SK-N-SH (cell line): ENCODE results near the gene NTMT1. TPM values are rescaled to one million over a fixed set of nuclear protein-coding genes. Genes with fewer than 3 reads are reported as not detected.

Experiments used
- CTCF ChIA-PET: fragments of 300-600, 350-600 bp; formaldehyde crosslinking; extraction: SDS; loops from one replicate; lab custom pipeline; 2021; lab: Yijun Ruan, JAX
- POLR2A ChIA-PET: fragments of 350-600 bp; sonication (Branson Sonifier 250); formaldehyde crosslinking; extraction: SDS; loops from one replicate; lab custom pipeline; 2020; ENCODE audit warnings: antibody characterized with exemption, inconsistent platforms; lab: Yijun Ruan, JAX
- DNase-seq: peaks from one replicate; pipeline ENCODE4 v3.0.0; 2012
- H2AFZ ChIP-seq: fragments of 200-600 bp; sonication (generic); 2 replicates; pipeline ENCODE4 v1.8.1; 2016; ENCODE audit warnings: antibody characterized with exemption, mild to moderate bottlenecking, low read depth
- H3F3A ChIP-seq: fragments of 200-600 bp; sonication (generic); replicated peaks from 2 replicates; pipeline ENCODE3; 2016; ENCODE audit warnings: antibody characterized with exemption, mild to moderate bottlenecking; ENCODE audit not compliant: insufficient read depth
- H3K27ac ChIP-seq, 2 experiments: fragments of 200-500 bp in 1 of 2; fragments of 200-600 bp in 1 of 2; sonication (Bioruptor generic) in 1 of 2; sonication (generic), shearing (Covaris generic) in 1 of 2; 2 replicates each; pipeline versions ENCODE4 v1.5.1 to v1.6.1; 2014 to 2016; ENCODE audit warnings: low read depth in 2 of 2, inconsistent platforms in 1 of 2, low read length in 1 of 2, mild to moderate bottlenecking in 1 of 2, mixed read lengths in 1 of 2
- H3K27me3 ChIP-seq: fragments of 200-600 bp; sonication (generic), shearing (Covaris generic); 2 replicates; pipeline ENCODE4 v1.6.1; 2016; ENCODE audit warnings: mixed run types; ENCODE audit not compliant: insufficient read depth
- H3K36me3 ChIP-seq, 2 experiments: fragments of 200-500 bp in 1 of 2; fragments of 200-600 bp in 1 of 2; sonication (Bioruptor generic) in 1 of 2; sonication (generic) in 1 of 2; replicated peaks in 1 of 2; 2 replicates each; pipeline versions ENCODE3 to v1.5.1; 2014 to 2016; ENCODE audit warnings: low read length in 1 of 2, mild to moderate bottlenecking in 1 of 2; ENCODE audit not compliant: insufficient read depth in 2 of 2, control insufficient read depth in 1 of 2
- H3K4me1 ChIP-seq, 2 experiments: fragments of 200-500 bp in 1 of 2; fragments of 200-600 bp in 1 of 2; sonication (Bioruptor generic) in 1 of 2; sonication (generic), shearing (Covaris generic) in 1 of 2; 2 replicates each; pipeline versions ENCODE4 v1.5.1 to v1.6.1; 2014 to 2016; ENCODE audit warnings: low read depth in 1 of 2, low read length in 1 of 2, mixed run types in 1 of 2; ENCODE audit not compliant: insufficient read depth in 2 of 2, control insufficient read depth in 1 of 2
- H3K4me2 ChIP-seq: fragments of 200-600 bp; sonication (generic), shearing (Covaris generic); 2 replicates; pipeline ENCODE4 v1.6.1; 2017; ENCODE audit warnings: mixed run types
- H3K4me3 ChIP-seq, 2 experiments: fragments of 200-500 bp in 1 of 2; fragments of 200-600 bp in 1 of 2; sonication (Bioruptor generic) in 1 of 2; sonication (generic), shearing (Covaris generic) in 1 of 2; 2 replicates each; pipeline versions ENCODE4 v1.5.1 to v1.8.1; 2014 to 2016; ENCODE audit warnings: low read depth in 2 of 2, inconsistent platforms in 1 of 2, low read length in 1 of 2, mild to moderate bottlenecking in 1 of 2, mixed read lengths in 1 of 2, moderate library complexity in 1 of 2
- H3K79me2 ChIP-seq: fragments of 200-600 bp; sonication (generic); 2 replicates; pipeline ENCODE4 v1.8.1; 2017; ENCODE audit warnings: mild to moderate bottlenecking; ENCODE audit not compliant: insufficient read depth
- H3K9ac ChIP-seq: fragments of 200-600 bp; sonication (generic); 2 replicates; pipeline ENCODE4 v1.6.1; 2017; ENCODE audit warnings: mixed run types
- H3K9me2 ChIP-seq: fragments of 200-600 bp; sonication (generic); 2 replicates; pipeline ENCODE4 v1.6.1; 2017; ENCODE audit warnings: mixed run types
- H3K9me3 ChIP-seq: fragments of 200-600 bp; sonication (generic); 2 replicates; pipeline ENCODE4 v1.6.1; 2017; ENCODE audit warnings: mixed run types, mild to moderate bottlenecking, moderate library complexity
- H4K20me1 ChIP-seq: fragments of 200-600 bp; sonication (generic); 2 replicates; pipeline ENCODE4 v1.6.1; 2017; ENCODE audit warnings: mild to moderate bottlenecking, mixed run types; ENCODE audit not compliant: insufficient read depth
- ELF1 ChIP-seq: IDR thresholded peaks from 2 replicates; pipeline ENCODE4 v1.4.0; 2012
- FOSL2 ChIP-seq: IDR thresholded peaks from 2 replicates; pipeline ENCODE4 v1.4.0; 2012; ENCODE audit warnings: low read depth, mild to moderate bottlenecking, moderate library complexity, borderline replicate concordance
- FOXM1 ChIP-seq: IDR thresholded peaks from 2 replicates; pipeline ENCODE4 v1.4.0; 2012; ENCODE audit warnings: low read depth, mild to moderate bottlenecking
- GABPA ChIP-seq: IDR thresholded peaks from 2 replicates; pipeline ENCODE4 v1.4.0; 2012; ENCODE audit warnings: low read depth, mild to moderate bottlenecking
- JUND ChIP-seq: IDR thresholded peaks from 2 replicates; pipeline ENCODE4 v1.4.0; 2012
- MEF2A ChIP-seq: IDR thresholded peaks from 2 replicates; pipeline ENCODE4 v1.4.0; 2012; ENCODE audit warnings: low read depth, borderline replicate concordance
- MXI1 ChIP-seq: IDR thresholded peaks from 2 replicates; pipeline ENCODE4 v1.6.1; 2012; ENCODE audit warnings: mild to moderate bottlenecking, low read depth, low read length, improper control_type of control experiment
- POLR2AphosphoS5 ChIP-seq: IDR thresholded peaks from 2 replicates; pipeline ENCODE4 v1.6.1; 2012; ENCODE audit warnings: low read depth, low read length
- RCOR1 ChIP-seq: fragments of 150-350 bp; IDR thresholded peaks from 2 replicates; pipeline ENCODE4 v1.6.1; 2017; ENCODE audit warnings: antibody characterized with exemption, low read length
- TEAD4 ChIP-seq: IDR thresholded peaks from 2 replicates; pipeline ENCODE4 v1.4.0; 2012; ENCODE audit warnings: mild to moderate bottlenecking, borderline replicate concordance; ENCODE audit not compliant: insufficient read depth
- YY1 ChIP-seq: IDR thresholded peaks from 2 replicates; pipeline ENCODE4 v1.4.0; 2012; ENCODE audit warnings: low read depth, mild to moderate bottlenecking
- WGBS: methylation state at CpG from one replicate; pipeline ENCODE4 v1.1.6; 2017; ENCODE audit warnings: low lambda C conversion rate; 5-methylcytosine and 5-hydroxymethylcytosine counted together
- polyA plus RNA-seq, 3 experiments: library from polyadenylated mRNA; depleted of rRNA; stranded (reverse); fragments of >200 nt; gene quantifications; 2 replicates each; pipeline ENCODE4 v1.2.3, GENCODE V29; 2012
- TF ChIP-seq, protein P1 (sequence below): fragments of 200-600 bp; sonication (generic); IDR thresholded peaks from 2 replicates; pipeline ENCODE4 v1.6.1; 2017; ENCODE audit warnings: antibody characterized with exemption, mild to moderate bottlenecking, moderate library complexity
- TF ChIP-seq, protein P2 (sequence below): IDR thresholded peaks from 2 replicates; pipeline ENCODE4 v1.4.0; 2012; ENCODE audit warnings: low read depth, borderline replicate concordance
- TF ChIP-seq, protein P3 (sequence below): fragments of 150-350 bp; IDR thresholded peaks from 2 replicates; pipeline ENCODE4 v1.6.1; 2017; ENCODE audit warnings: antibody characterized with exemption, low read length, low read depth, borderline replicate concordance
- TF ChIP-seq, protein P4 (sequence below): IDR thresholded peaks from 2 replicates; pipeline ENCODE4; 2012
- TF ChIP-seq, protein P5 (sequence below): fragments of 150-350 bp; IDR thresholded peaks from 2 replicates; pipeline ENCODE4 v1.6.1; 2016; ENCODE audit warnings: mild to moderate bottlenecking, low read depth, low read length
- TF ChIP-seq, protein P6 (sequence below): IDR thresholded peaks from 2 replicates; pipeline ENCODE4 v1.4.0; 2012; ENCODE audit warnings: low read depth

The NTMT1 gene
- polyA plus RNA-seq, 1 of the 3 experiments (the other 2 are of a cell fraction): 78.3 TPM

DNA sequence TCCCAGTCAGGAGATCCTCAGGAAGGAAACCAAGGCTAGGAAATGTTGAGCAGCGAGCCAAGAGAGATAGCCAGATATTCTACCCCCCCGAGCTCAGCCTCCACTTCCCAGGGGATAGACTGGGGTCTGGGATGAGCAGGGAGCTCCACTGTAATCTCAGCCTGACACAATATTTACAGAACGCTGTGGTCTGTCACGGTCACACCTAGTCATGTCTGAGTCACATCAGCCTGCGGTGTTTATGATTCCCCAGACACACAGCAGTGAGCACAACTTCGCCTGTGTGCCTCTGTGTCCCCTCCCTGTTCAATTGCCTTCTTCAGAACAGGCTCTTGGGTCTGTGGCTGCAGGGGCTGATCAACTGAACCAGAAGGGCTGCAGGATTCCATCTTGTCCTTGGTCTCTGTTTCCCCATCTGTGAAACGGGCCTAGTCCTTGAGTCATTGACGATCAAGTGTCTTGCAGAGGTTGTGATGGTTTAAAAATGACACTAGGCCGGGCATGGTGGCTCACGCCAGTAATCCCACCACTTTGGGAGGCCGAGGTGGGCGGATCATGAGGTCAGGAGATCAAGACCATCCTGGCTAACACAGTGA lies 30.9 kb downstream of the NTMT1 start:
- Histone ChIP-seq H3K9me3 (no peaks in the 10 kb centered on the region), H3K9me2 (no peaks in the 10 kb centered on the region), H3K9ac (no peak overlapping the region), H3K4me3 (no peak overlapping the region), H2AFZ (no peak overlapping the region), H4K20me1 (no peaks in the 10 kb centered on the region), H3K27ac (no peak overlapping the region), H3K4me1 (peaks cover 0 to 2% of the 10 kb centered on the region in 2 experiments; a peak in 1 of 4 replicates), H3F3A (peaks cover 2% of the 10 kb centered on the region), H3K4me2 (no peak overlapping the region), H3K79me2 (no peaks in the 10 kb centered on the region), H3K36me3 (no peaks in the 10 kb centered on the region), H3K27me3 (no peaks in the 10 kb centered on the region; the same call in 1 of the 2 replicates)
- POLR2A ChIA-PET: no interaction called here
- CTCF ChIA-PET: interaction anchor here (1.2 to 1.5 kb wide), 2 partner anchors 15 to 70 kb away, joined by 4 to 5 read pairs; partner anchors contain the start of gene ASB6
- TF ChIP-seq, protein P1, sequence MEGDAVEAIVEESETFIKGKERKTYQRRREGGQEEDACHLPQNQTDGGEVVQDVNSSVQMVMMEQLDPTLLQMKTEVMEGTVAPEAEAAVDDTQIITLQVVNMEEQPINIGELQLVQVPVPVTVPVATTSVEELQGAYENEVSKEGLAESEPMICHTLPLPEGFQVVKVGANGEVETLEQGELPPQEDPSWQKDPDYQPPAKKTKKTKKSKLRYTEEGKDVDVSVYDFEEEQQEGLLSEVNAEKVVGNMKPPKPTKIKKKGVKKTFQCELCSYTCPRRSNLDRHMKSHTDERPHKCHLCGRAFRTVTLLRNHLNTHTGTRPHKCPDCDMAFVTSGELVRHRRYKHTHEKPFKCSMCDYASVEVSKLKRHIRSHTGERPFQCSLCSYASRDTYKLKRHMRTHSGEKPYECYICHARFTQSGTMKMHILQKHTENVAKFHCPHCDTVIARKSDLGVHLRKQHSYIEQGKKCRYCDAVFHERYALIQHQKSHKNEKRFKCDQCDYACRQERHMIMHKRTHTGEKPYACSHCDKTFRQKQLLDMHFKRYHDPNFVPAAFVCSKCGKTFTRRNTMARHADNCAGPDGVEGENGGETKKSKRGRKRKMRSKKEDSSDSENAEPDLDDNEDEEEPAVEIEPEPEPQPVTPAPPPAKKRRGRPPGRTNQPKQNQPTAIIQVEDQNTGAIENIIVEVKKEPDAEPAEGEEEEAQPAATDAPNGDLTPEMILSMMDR: no peak
- TF ChIP-seq POLR2AphosphoS5 (no peak), FOXM1 (no peak), MXI1 (no peak), MEF2A (no peak), FOSL2 (no peak), GABPA (no peak), ELF1 (no peak), RCOR1 (no peak), JUND (no peak), TEAD4 (no peak), YY1 (no peak)
- TF ChIP-seq, protein P2, sequence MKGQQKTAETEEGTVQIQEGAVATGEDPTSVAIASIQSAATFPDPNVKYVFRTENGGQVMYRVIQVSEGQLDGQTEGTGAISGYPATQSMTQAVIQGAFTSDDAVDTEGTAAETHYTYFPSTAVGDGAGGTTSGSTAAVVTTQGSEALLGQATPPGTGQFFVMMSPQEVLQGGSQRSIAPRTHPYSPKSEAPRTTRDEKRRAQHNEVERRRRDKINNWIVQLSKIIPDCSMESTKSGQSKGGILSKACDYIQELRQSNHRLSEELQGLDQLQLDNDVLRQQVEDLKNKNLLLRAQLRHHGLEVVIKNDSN: no peak
- TF ChIP-seq, protein P3, sequence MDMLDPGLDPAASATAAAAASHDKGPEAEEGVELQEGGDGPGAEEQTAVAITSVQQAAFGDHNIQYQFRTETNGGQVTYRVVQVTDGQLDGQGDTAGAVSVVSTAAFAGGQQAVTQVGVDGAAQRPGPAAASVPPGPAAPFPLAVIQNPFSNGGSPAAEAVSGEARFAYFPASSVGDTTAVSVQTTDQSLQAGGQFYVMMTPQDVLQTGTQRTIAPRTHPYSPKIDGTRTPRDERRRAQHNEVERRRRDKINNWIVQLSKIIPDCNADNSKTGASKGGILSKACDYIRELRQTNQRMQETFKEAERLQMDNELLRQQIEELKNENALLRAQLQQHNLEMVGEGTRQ: no peak
- TF ChIP-seq, protein P4, sequence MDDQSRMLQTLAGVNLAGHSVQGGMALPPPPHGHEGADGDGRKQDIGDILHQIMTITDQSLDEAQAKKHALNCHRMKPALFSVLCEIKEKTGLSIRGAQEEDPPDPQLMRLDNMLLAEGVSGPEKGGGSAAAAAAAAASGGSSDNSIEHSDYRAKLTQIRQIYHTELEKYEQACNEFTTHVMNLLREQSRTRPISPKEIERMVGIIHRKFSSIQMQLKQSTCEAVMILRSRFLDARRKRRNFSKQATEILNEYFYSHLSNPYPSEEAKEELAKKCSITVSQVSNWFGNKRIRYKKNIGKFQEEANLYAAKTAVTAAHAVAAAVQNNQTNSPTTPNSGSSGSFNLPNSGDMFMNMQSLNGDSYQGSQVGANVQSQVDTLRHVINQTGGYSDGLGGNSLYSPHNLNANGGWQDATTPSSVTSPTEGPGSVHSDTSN: no peak
- TF ChIP-seq, protein P5, sequence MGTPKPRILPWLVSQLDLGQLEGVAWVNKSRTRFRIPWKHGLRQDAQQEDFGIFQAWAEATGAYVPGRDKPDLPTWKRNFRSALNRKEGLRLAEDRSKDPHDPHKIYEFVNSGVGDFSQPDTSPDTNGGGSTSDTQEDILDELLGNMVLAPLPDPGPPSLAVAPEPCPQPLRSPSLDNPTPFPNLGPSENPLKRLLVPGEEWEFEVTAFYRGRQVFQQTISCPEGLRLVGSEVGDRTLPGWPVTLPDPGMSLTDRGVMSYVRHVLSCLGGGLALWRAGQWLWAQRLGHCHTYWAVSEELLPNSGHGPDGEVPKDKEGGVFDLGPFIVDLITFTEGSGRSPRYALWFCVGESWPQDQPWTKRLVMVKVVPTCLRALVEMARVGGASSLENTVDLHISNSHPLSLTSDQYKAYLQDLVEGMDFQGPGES: no peak
- TF ChIP-seq, protein P6, sequence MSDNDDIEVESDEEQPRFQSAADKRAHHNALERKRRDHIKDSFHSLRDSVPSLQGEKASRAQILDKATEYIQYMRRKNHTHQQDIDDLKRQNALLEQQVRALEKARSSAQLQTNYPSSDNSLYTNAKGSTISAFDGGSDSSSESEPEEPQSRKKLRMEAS: no peak
- DNase-seq: no peak
- WGBS: 67% methylated on average over 11 of the region's 12 CpGs
